Measurements from ENCODE around the gene TNFAIP2. TPM values are rescaled to one million over a fixed set of nuclear protein-coding genes. Genes with fewer than 3 reads are reported as not detected.
"Not testable (repeated sequence)": the region's sequence is repeated elsewhere in the genome, so short reads cannot be mapped to it uniquely, and the experiment has no call there.

Gene TNFAIP2
- total RNA-seq, 1 experiment from 2014 or later: 366 TPM

GRCh38 chr14:103169954-103170353, 46.7 kb downstream of the TNFAIP2 start:
- H3K4me1 ChIP-seq (replicated peaks; ENCODE audit: insufficient read depth): peaks cover 20% of the 10 kb centered on the region
- ChIA-PET CTCF (no interaction called here), POLR2A (ENCODE audit: unreplicated experiment) (no interaction called here)
- H3K4me2 ChIP-seq: no peak overlapping the region
- peaks cover 44% of the 10 kb centered on the region for H3K9me3 ChIP-seq (ENCODE audit: insufficient read depth, low read depth)
- TF ChIP-seq EZH2 (IDR thresholded peaks at IDR 0.05; ENCODE audit: low read depth) (no peak), CTCF (conservative IDR thresholded peaks at IDR 0.05) (no peak)
- H3K36me3 ChIP-seq (ENCODE audit: low read depth): peaks cover 10% of the 10 kb centered on the region; the same call in 1 of the 2 replicates
- DNase-seq: no peak
- no peak overlapping the region for H2AFZ ChIP-seq
- H3K27ac ChIP-seq: no peak overlapping the region
- intact Hi-C loops (cut with micrococcal nuclease; ENCODE audit: unreplicated experiment): no loop called here
- no peaks in the 10 kb centered on the region for H3K79me2 ChIP-seq (ENCODE audit: low read depth)
- no TSS peak for BruUV-seq (replicated peaks)
- H3F3A ChIP-seq (ENCODE audit: insufficient read depth, low read depth): peaks cover 18% of the 10 kb centered on the region
- H3K9me2 ChIP-seq (ENCODE audit: insufficient read depth): no peaks in the 10 kb centered on the region
- no peaks in the 10 kb centered on the region for H4K20me1 ChIP-seq (ENCODE audit: insufficient read depth)
- H3K4me3 ChIP-seq: no peak overlapping the region
- no peaks in the 10 kb centered on the region for H3K27me3 ChIP-seq (ENCODE audit: insufficient read depth, low read depth)

- not testable (repeated sequence) for BruUV-seq (replicated peaks)
Observed at GRCh38 chr14:103171206-103171605, 47.9 kb downstream of the TNFAIP2 start.

GRCh38 chr14:103172921-103173320, 49.7 kb downstream of the TNFAIP2 start:
- peak overlapping the region; percentile 15; the same call in 1 of the 2 replicates for H3K4me3 ChIP-seq
- peaks cover 51% of the 10 kb centered on the region for H3K9me3 ChIP-seq (ENCODE audit: insufficient read depth, low read depth)
- TF ChIP-seq CTCF (conservative IDR thresholded peaks at IDR 0.05) (no peak), EZH2 (IDR thresholded peaks at IDR 0.05; ENCODE audit: low read depth) (no peak)
- H3K9me2 ChIP-seq (ENCODE audit: insufficient read depth): no peaks in the 10 kb centered on the region
- no peaks in the 10 kb centered on the region for H3K79me2 ChIP-seq (ENCODE audit: low read depth)
- no TSS peak for BruUV-seq (replicated peaks)
- intact Hi-C loops (cut with micrococcal nuclease; ENCODE audit: unreplicated experiment): loop anchor here (1.0 kb wide), 2 partner anchors 15 to 43 kb away; no protein-coding TSS in a partner anchor
- H3K27ac ChIP-seq: peak overlapping the region; percentile 65
- CTCF ChIA-PET: interaction anchor here (0.5 kb wide), 1 partner anchor 68 kb away, joined by 4 read pairs; no protein-coding TSS in a partner anchor
- H3F3A ChIP-seq (ENCODE audit: insufficient read depth, low read depth): peaks cover 18% of the 10 kb centered on the region
- H3K36me3 ChIP-seq (ENCODE audit: low read depth): peaks cover 13% of the 10 kb centered on the region; the same call in 1 of the 2 replicates
- no peaks in the 10 kb centered on the region for H3K27me3 ChIP-seq (ENCODE audit: insufficient read depth, low read depth)
- H4K20me1 ChIP-seq (ENCODE audit: insufficient read depth): no peaks in the 10 kb centered on the region
- H3K4me2 ChIP-seq: peak overlapping the region; percentile 61
- H2AFZ ChIP-seq: no peak overlapping the region
- DNase-seq: peak; percentile 67 to 94
- H3K4me1 ChIP-seq (replicated peaks; ENCODE audit: insufficient read depth): peaks cover 34% of the 10 kb centered on the region
- POLR2A ChIA-PET (ENCODE audit: unreplicated experiment): no interaction called here

More at GRCh38 chr14:103171206-103171605, 47.9 kb downstream of the TNFAIP2 start:
- H3K27ac ChIP-seq; intact Hi-C loops (cut with micrococcal nuclease; ENCODE audit: unreplicated experiment); H3K9me2 ChIP-seq (ENCODE audit: insufficient read depth); DNase-seq; H3K27me3 ChIP-seq (ENCODE audit: insufficient read depth, low read depth); H2AFZ ChIP-seq; H4K20me1 ChIP-seq (ENCODE audit: insufficient read depth); H3K79me2 ChIP-seq (ENCODE audit: low read depth); H3K4me2 ChIP-seq; CTCF ChIA-PET; H3K4me3 ChIP-seq; POLR2A ChIA-PET (ENCODE audit: unreplicated experiment): not testable (repeated sequence)
- Histone ChIP-seq H3K4me1 (replicated peaks; ENCODE audit: insufficient read depth) (peaks cover 26% of the 10 kb centered on the region), H3F3A (ENCODE audit: insufficient read depth, low read depth) (peaks cover 18% of the 10 kb centered on the region), H3K36me3 (ENCODE audit: low read depth) (peaks cover 13% of the 10 kb centered on the region; the same call in 1 of the 2 replicates), H3K9me3 (ENCODE audit: insufficient read depth, low read depth) (peaks cover 52% of the 10 kb centered on the region)

- peaks cover 34% of the 10 kb centered on the region for H3K4me1 ChIP-seq (replicated peaks; ENCODE audit: insufficient read depth)
- peak overlapping the region; percentile 15 for H3K4me3 ChIP-seq
- H4K20me1 ChIP-seq (ENCODE audit: insufficient read depth); BruUV-seq (replicated peaks); H3K27me3 ChIP-seq (ENCODE audit: insufficient read depth, low read depth); CTCF ChIA-PET; H3K9me2 ChIP-seq (ENCODE audit: insufficient read depth); H3K79me2 ChIP-seq (ENCODE audit: low read depth); H2AFZ ChIP-seq; POLR2A ChIA-PET (ENCODE audit: unreplicated experiment); DNase-seq; H3K36me3 ChIP-seq (ENCODE audit: low read depth): not testable (repeated sequence)
- H3K4me2 ChIP-seq: peak overlapping the region; percentile 61; the same call in 1 of the 2 replicates
- intact Hi-C loops (cut with micrococcal nuclease; ENCODE audit: unreplicated experiment): loop anchor here (1.0 kb wide), 2 partner anchors 16 to 44 kb away; no protein-coding TSS in a partner anchor
- peaks cover 18% of the 10 kb centered on the region for H3F3A ChIP-seq (ENCODE audit: insufficient read depth, low read depth)
- H3K9me3 ChIP-seq (ENCODE audit: insufficient read depth, low read depth): peaks cover 47% of the 10 kb centered on the region
- peak overlapping the region; percentile 65 for H3K27ac ChIP-seq
Observed at GRCh38 chr14:103173887-103174286, 50.6 kb downstream of the TNFAIP2 start.

- BruUV-seq (replicated peaks); DNase-seq; H3K27me3 ChIP-seq (ENCODE audit: insufficient read depth, low read depth); H3K36me3 ChIP-seq (ENCODE audit: low read depth); H2AFZ ChIP-seq; H4K20me1 ChIP-seq (ENCODE audit: insufficient read depth); H3K9me2 ChIP-seq (ENCODE audit: insufficient read depth); intact Hi-C loops (cut with micrococcal nuclease; ENCODE audit: unreplicated experiment); H3K27ac ChIP-seq; H3K79me2 ChIP-seq (ENCODE audit: low read depth); POLR2A ChIA-PET (ENCODE audit: unreplicated experiment); H3K4me3 ChIP-seq: not testable (repeated sequence)
- CTCF ChIA-PET: interaction anchor here (0.7 kb wide), 1 partner anchor 71 kb away, joined by 4 read pairs; no protein-coding TSS in a partner anchor
- peak overlapping the region; percentile 17; the same call in 1 of the 2 replicates for H3K4me2 ChIP-seq
- peaks cover 34% of the 10 kb centered on the region for H3K4me1 ChIP-seq (replicated peaks; ENCODE audit: insufficient read depth)
- peaks cover 30% of the 10 kb centered on the region for H3K9me3 ChIP-seq (ENCODE audit: insufficient read depth, low read depth)
- peaks cover 18% of the 10 kb centered on the region for H3F3A ChIP-seq (ENCODE audit: insufficient read depth, low read depth)
Observed at GRCh38 chr14:103176176-103176575, 52.9 kb downstream of the TNFAIP2 start.

Measured in PC-9 (cell line).